ENCODE measurements around the gene ATP5F1B. TPM values are rescaled to one million over a fixed set of nuclear protein-coding genes. Genes with fewer than 3 reads are reported as not detected.
A peak's percentile ranks its signal among the peaks of the same experiment; 100 is the strongest.

The ATP5F1B gene
- total and polyA plus RNA-seq, 2 donors: 263 to 680 TPM

DNA sequence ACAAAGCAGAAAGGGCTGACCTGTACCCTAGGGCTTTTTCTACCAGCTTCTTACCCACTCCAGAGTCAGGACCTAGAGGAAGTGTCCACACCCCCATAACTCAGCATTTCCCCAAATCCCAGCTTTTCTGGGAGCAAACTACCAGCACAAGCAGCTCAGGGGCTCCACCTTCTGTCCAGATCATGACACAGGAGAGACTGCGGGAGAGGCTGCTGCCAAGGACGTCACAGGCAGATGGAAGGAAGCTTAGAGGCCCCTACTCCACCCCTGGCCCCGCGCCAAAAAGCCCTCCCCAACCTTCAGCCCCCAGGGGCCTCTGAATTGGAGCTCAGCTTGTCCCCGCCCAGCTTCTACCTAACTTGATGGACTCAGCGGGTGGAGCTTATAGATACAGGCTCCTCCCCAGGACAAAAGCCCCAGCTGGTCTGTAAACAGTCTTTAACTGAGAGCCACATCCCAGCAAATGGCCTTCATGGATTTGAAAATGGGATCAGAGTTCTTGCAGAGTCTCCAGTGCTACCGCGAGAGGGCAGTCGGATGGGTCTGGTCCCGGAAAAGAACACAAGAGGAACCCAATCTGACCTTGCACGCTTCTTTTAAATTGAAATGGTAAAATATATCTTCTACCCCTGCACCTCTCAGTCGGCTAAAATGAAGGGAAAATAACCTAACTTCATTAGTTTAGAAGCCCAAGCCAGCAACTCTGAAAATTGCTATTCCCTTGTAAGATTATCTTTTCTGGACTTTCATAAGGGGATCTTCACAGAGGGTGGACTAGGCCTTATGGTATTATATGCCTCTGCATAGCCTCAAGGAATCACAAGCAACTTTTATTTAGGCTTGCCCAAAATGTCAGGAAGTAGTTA lies 8.9 kb downstream of the ATP5F1B start:
- peak overlapping the region; percentile 82 to 90 for H3K4me3 ChIP-seq (ENCODE audit: low read length in 2 of 2)

DNA sequence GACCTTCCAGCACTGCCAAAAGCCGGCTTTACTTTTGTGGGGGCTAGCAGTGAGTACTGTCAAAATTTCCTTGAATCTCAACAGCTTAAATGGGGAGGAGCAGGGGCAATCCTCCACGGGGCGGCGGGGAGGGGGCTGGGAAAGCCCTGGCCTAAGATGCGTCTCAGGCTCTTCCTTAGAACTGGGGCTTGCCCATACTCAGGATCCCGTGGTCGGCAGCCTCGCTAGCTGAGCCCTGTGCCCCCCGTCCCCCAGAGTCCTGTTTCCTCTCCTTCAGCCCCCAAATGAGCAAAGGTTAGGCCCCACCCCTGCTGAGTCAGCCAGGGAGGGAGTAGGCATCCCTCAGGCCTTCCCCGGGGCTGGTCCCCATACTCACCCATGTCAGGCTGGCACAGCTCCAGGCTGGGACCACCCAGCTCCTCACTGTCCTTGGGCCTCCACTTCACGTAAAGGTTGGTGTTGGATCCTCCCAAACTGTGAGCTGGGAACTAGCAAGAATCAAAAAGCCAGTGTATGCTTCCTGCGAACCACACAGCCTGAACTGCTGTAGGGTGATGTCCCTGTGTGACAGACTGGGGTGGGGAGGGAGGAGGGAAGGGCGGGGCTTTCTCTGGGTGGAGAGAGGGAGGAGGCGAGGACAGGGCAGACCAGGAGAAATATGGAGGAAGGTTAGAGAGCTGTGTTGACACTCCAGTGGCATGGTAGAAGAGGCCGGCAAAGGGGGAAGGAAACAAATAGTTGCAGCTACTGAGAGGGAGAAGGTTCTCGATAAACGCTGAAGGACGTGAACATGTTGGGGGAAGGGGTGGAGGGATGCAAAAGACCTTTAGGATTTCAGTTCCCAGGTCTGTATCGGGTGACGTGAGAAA lies 9.7 kb downstream of the ATP5F1B start:
- Histone ChIP-seq H3K4me1 (ENCODE audit: control insufficient read depth in 2 of 2, insufficient read depth in 2 of 2, low read length in 2 of 2) (peaks cover 26 to 57% of the 10 kb centered on the region in 2 donors), H3K4me3 (ENCODE audit: low read length in 2 of 2) (peak overlapping the region; percentile 82 to 90), H3K27ac (ENCODE audit: low read depth in 1 of 2, low read length in 1 of 2) (peak overlapping the region; percentile 98 to 99), H3K27me3 (ENCODE audit: control insufficient read depth in 2 of 2, insufficient read depth in 1 of 2, low read length in 1 of 2) (no peaks in the 10 kb centered on the region), H3K9me3 (ENCODE audit: control insufficient read depth in 2 of 2, insufficient read depth in 1 of 2, low read length in 1 of 2) (no peaks in the 10 kb centered on the region), H3K36me3 (ENCODE audit: control insufficient read depth in 2 of 2, insufficient read depth in 2 of 2, low read length in 1 of 2) (peaks cover 33 to 40% of the 10 kb centered on the region in 2 donors)
- under 1% methylated on average over 20 of the region's 20 CpGs for WGBS
- peak; percentile 85 to 95 (median 88) for DNase-seq (ENCODE audit: low read depth in 6 of 9, low spot score in 9 of 9)

More for the DNA sequence above, 8.9 kb downstream of the ATP5F1B start:
- Histone ChIP-seq H3K27me3 (ENCODE audit: control insufficient read depth in 2 of 2, insufficient read depth in 1 of 2, low read length in 1 of 2) (no peaks in the 10 kb centered on the region), H3K36me3 (ENCODE audit: control insufficient read depth in 2 of 2, insufficient read depth in 2 of 2, low read length in 1 of 2) (peaks cover 40 to 49% of the 10 kb centered on the region in 2 donors), H3K9me3 (ENCODE audit: control insufficient read depth in 2 of 2, insufficient read depth in 1 of 2, low read length in 1 of 2) (no peaks in the 10 kb centered on the region), H3K27ac (ENCODE audit: low read depth in 1 of 2, low read length in 1 of 2) (peak overlapping the region; percentile 98 to 99), H3K4me1 (ENCODE audit: control insufficient read depth in 2 of 2, insufficient read depth in 2 of 2, low read length in 2 of 2) (peaks cover 20 to 49% of the 10 kb centered on the region in 2 donors)
- peak; percentile 94 to 99 (median 97) for DNase-seq (ENCODE audit: low read depth in 6 of 9, low spot score in 9 of 9)
- 12% methylated on average over 12 of the region's 12 CpGs for WGBS

DNA sequence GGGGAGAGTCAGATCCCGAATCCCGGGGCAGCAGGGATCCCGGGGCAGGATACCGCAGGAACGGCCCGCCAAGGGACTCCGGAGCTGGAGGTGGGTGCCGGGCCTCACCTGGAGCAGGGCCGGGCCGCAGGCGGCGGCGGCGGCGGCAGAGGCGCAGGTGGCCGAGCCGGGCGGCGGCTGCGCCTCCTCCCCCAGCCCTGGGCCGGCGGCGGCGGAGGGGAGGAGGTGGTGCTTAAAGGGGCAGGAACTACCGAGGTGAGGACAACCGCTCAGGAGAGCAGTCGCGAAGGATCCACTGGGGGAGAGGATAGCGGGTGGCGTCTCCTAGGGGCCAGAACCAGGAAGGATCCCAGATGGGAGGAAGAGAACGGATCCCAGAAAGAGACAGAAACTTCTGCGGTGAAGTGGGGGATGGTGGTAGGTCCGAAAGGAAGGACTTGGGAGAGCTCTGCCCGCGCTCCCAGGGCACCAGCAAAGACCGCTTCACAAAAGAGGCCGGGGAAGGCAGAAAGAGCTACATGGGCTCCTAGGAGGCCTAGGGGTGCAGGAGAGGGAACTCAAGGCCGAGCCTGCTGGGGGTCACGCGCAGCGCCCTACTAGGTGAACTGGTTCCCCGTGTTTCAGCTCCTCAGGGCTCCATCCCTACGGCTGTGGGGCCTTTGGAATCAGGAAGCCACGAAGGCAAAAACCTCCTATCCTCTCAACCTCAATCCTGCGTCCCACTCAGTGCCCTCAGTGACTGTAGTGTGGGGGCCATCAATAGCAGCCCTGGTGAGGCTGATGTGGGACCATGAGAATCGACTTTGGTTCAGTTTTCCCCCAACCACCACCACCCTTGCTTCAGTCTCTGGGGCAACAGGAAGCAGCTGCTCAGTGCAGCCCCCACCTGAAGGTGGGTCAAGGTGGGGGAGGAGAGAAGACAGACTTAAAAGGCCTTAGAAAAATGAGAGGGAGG lies 10.7 kb downstream of the ATP5F1B start:
- Histone ChIP-seq H3K27me3 (ENCODE audit: control insufficient read depth in 2 of 2, insufficient read depth in 1 of 2, low read length in 1 of 2) (no peaks in the 10 kb centered on the region), H3K4me3 (ENCODE audit: low read length in 2 of 2) (peak overlapping the region; percentile 82 to 90), H3K9me3 (ENCODE audit: control insufficient read depth in 2 of 2, insufficient read depth in 1 of 2, low read length in 1 of 2) (no peaks in the 10 kb centered on the region), H3K27ac (ENCODE audit: low read depth in 1 of 2, low read length in 1 of 2) (peak overlapping the region; percentile 98 to 99), H3K4me1 (ENCODE audit: control insufficient read depth in 2 of 2, insufficient read depth in 2 of 2, low read length in 2 of 2) (peaks cover 34 to 66% of the 10 kb centered on the region in 2 donors), H3K36me3 (ENCODE audit: control insufficient read depth in 2 of 2, insufficient read depth in 2 of 2, low read length in 1 of 2) (peaks cover 31 to 38% of the 10 kb centered on the region in 2 donors)
- under 1% methylated on average over 47 of the region's 47 CpGs for WGBS
- peak in 7 of 9 donors; percentile 59 to 87 (median 67) for DNase-seq (ENCODE audit: low read depth in 6 of 9, low spot score in 9 of 9)

DNA sequence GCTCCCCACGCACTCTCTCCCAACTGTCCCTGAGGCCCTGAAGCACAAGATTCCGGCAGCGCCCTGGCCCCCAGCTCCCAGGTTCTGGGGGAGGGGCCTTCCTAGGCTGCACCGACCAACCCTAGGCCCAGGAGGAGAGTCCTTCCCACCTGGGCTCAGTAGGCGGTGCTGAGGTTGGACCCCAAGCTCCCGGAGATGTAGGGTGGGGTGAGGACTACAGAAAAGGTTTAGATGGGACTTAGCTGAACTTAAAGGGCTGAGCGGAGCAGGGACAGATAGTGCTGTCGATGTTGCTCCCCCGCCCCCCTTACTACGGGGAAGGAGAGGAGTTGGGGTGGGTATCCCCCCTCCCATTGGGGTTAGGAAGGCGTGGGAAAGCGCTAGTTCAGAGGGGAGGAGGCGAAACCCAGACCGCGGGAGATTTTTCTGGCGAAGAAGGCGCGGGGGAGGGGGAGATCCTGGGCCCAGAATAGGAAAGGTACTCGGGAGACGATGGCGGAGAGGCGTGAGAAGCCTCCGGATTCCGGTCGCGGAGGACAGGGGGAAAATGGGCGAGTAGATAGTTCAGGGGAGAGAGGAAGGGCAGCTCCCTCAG lies 11.4 kb downstream of the ATP5F1B start:
- Histone ChIP-seq H3K4me3 (ENCODE audit: low read length in 2 of 2) (peak overlapping the region; percentile 82 to 90), H3K9me3 (ENCODE audit: control insufficient read depth in 2 of 2, insufficient read depth in 1 of 2, low read length in 1 of 2) (no peaks in the 10 kb centered on the region), H3K27ac (ENCODE audit: low read depth in 1 of 2, low read length in 1 of 2) (peak overlapping the region; percentile 98 to 99), H3K4me1 (ENCODE audit: control insufficient read depth in 2 of 2, insufficient read depth in 2 of 2, low read length in 2 of 2) (peaks cover 34 to 66% of the 10 kb centered on the region in 2 donors), H3K36me3 (ENCODE audit: control insufficient read depth in 2 of 2, insufficient read depth in 2 of 2, low read length in 1 of 2) (peaks cover 23 to 30% of the 10 kb centered on the region in 2 donors), H3K27me3 (ENCODE audit: control insufficient read depth in 2 of 2, insufficient read depth in 1 of 2, low read length in 1 of 2) (no peaks in the 10 kb centered on the region)
- DNase-seq (ENCODE audit: low read depth in 6 of 9, low spot score in 9 of 9): peak in 6 of 9 donors; percentile 53 to 78 (median 62)
- 1% methylated on average over 27 of the region's 27 CpGs for WGBS

DNA sequence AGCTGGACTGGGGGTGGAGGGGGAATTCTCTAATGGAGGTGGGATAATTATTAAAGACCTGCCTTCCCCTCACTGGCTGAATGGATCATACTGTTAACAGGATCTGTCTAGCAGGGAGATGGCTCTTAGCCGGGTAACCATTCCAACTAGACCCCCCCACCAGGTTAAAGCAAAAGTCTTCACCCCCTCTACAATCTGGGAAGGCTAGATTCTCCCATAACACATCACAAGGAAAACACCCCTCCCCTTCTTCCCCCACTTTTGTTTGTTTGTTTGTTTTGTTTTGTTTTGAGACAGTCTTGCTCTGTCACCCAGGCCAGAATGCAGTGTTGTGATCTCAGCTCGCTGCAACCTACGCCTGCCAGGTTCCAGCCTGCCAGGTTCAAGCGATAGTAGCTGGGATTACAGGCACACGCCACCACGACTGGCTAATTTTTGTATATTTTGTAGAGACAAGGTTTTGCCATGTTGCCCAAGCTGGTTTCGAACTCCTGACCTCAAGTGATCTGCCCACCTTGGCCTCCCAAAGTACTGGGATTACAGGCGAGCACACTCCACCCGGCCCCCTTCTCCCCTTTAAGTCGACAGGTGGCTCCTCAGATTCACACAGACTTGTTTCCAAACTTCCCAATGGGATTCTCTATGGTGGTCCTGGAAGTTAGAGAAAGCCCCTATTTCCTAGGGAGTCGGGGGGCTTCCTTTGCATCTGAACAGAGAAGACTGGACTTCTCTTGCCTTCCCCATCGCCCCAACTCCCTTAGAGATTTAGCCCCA lies 12.1 kb downstream of the ATP5F1B start:
- peaks cover 34 to 71% of the 10 kb centered on the region in 2 donors for H3K4me1 ChIP-seq (ENCODE audit: control insufficient read depth in 2 of 2, insufficient read depth in 2 of 2, low read length in 2 of 2)
- peak overlapping the region; percentile 98 to 99 for H3K27ac ChIP-seq (ENCODE audit: low read depth in 1 of 2, low read length in 1 of 2)
- WGBS: 75% methylated on average over 12 of the region's 12 CpGs
- H3K27me3 ChIP-seq (ENCODE audit: control insufficient read depth in 2 of 2, insufficient read depth in 1 of 2, low read length in 1 of 2): no peaks in the 10 kb centered on the region
- H3K4me3 ChIP-seq (ENCODE audit: low read length in 2 of 2): peak overlapping the region; percentile 82 to 90
- peak in 1 of 9 donors; percentile 15 for DNase-seq (ENCODE audit: low read depth in 6 of 9, low spot score in 9 of 9)
- no peaks in the 10 kb centered on the region for H3K9me3 ChIP-seq (ENCODE audit: control insufficient read depth in 2 of 2, insufficient read depth in 1 of 2, low read length in 1 of 2)
- H3K36me3 ChIP-seq (ENCODE audit: control insufficient read depth in 2 of 2, insufficient read depth in 2 of 2, low read length in 1 of 2): peaks cover 16 to 24% of the 10 kb centered on the region in 2 donors

DNA sequence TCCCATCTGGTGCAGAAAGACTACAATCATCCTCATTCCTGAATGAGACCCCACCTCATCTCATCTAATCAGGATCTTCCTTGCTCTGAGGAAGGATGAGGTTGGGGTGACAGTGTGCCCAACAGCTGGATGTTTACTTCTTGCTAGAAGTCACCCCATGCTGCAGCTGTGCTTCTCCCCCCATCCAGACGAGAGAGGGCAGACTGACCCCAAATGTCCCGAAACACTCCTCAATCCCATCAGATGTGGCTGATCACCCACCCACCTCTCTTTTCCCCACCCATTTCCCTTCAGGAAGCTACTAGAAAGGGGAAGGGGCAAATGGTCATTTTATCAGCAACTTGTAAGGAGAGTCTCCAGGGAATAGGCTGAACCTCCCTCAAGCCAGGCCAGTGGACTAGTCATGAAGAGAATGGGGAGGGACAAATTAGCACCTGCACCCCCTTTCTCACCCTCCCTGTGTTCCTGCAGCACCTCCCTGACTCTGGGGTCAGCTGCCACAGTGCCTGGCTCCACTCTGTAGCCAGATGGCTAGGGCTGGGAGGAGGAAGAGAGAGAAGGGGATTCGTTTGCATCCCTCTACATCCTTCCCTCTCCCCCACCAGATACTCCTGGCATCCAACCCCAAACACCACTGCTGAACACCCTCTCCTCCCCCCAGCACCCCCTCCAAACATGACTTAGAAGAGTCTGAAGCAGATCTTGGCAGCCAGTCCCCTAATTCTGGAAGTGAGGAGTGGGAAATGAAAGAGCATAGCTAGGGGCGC lies 12.9 kb downstream of the ATP5F1B start:
- H3K4me1 ChIP-seq (ENCODE audit: control insufficient read depth in 2 of 2, insufficient read depth in 2 of 2, low read length in 2 of 2): peaks cover 38 to 79% of the 10 kb centered on the region in 2 donors
- H3K9me3 ChIP-seq (ENCODE audit: control insufficient read depth in 2 of 2, insufficient read depth in 1 of 2, low read length in 1 of 2): no peaks in the 10 kb centered on the region

More for the DNA sequence above, 12.9 kb downstream of the ATP5F1B start:
- Histone ChIP-seq H3K27me3 (ENCODE audit: control insufficient read depth in 2 of 2, insufficient read depth in 1 of 2, low read length in 1 of 2) (no peaks in the 10 kb centered on the region), H3K4me3 (ENCODE audit: low read length in 2 of 2) (peak overlapping the region; percentile 46 to 82), H3K36me3 (ENCODE audit: control insufficient read depth in 2 of 2, insufficient read depth in 2 of 2, low read length in 1 of 2) (peaks cover 8 to 17% of the 10 kb centered on the region in 2 donors), H3K27ac (ENCODE audit: low read depth in 1 of 2, low read length in 1 of 2) (peak overlapping the region; percentile 43 to 87)
- DNase-seq (ENCODE audit: low read depth in 6 of 9, low spot score in 9 of 9): peak in 1 of 9 donors; percentile 10
- 62% methylated on average over 4 of the region's 4 CpGs for WGBS
